Transverse colon (tissue), 4 donors: ENCODE measurements around the gene DPT. TPM values are rescaled to one million over a fixed set of nuclear protein-coding genes. Genes with fewer than 3 reads are reported as not detected.

Experiments used
- DNase-seq: peaks from one replicate; pipeline ENCODE4 v3.0.0-alpha.2; 2019
- H3K27ac ChIP-seq, 4 donors: fragments of 200-600 bp; sonication (generic); 2 replicates each; pipeline ENCODE4 v1.5.1; 2016 to 2018; ENCODE audit warnings: inconsistent platforms in 4 of 4
- H3K27me3 ChIP-seq: fragments of 200-600 bp; sonication (generic); 2 replicates; pipeline ENCODE4 v1.5.1; 2017; ENCODE audit warnings: inconsistent platforms
- H3K36me3 ChIP-seq, 4 donors: fragments of 200-600 bp; sonication (generic); 2 replicates each; pipeline ENCODE4 v1.5.1; 2017 to 2019; ENCODE audit warnings: inconsistent platforms in 4 of 4
- H3K4me1 ChIP-seq, 4 donors: fragments of 200-600 bp; sonication (generic); 2 replicates each; pipeline ENCODE4 v1.5.1; 2017 to 2020; ENCODE audit warnings: inconsistent platforms in 4 of 4
- H3K4me3 ChIP-seq, 4 donors: fragments of 200-600 bp; sonication (generic); 1 replicate in 1 of 4; 2 replicates in 3 of 4; pipeline versions ENCODE4 v1.5.1 to v1.6.1; 2017 to 2019; ENCODE audit warnings: inconsistent platforms in 4 of 4
- H3K9me3 ChIP-seq, 2 donors: fragments of 200-600 bp; sonication (generic); 2 replicates each; pipeline ENCODE4 v1.5.1; 2017 to 2019; ENCODE audit warnings: inconsistent platforms in 2 of 2
- CTCF ChIP-seq, 5 experiments: fragments of 200-600 bp in 3 of 5; fragments of 450-650 bp in 2 of 5; sonication (generic) in 3 of 5; IDR thresholded peaks; 1 replicate in 2 of 5; 2 replicates in 3 of 5; pipeline ENCODE4 v1.5.1; 2016 to 2017; ENCODE audit warnings: antibody characterized with exemption in 5 of 5, inconsistent platforms in 3 of 5, mild to moderate bottlenecking in 2 of 5, moderate library complexity in 1 of 5
- EP300 ChIP-seq: sonication (generic); formaldehyde crosslinking; IDR thresholded peaks from one replicate; pipeline ENCODE4 v1.6.1; 2017; ENCODE audit warnings: antibody characterized with exemption, low read depth
- POLR2A ChIP-seq: fragments of 450-650 bp; IDR thresholded peaks from one replicate; pipeline ENCODE4 v1.6.1; 2016; ENCODE audit warnings: antibody characterized with exemption, mild to moderate bottlenecking, moderate library complexity
- POLR2AphosphoS5 ChIP-seq, 3 donors: sonication (generic); formaldehyde crosslinking; IDR thresholded peaks; one replicate each; pipeline ENCODE4 v1.6.1; 2016; ENCODE audit warnings: antibody characterized with exemption in 3 of 3
- WGBS, 2 donors: methylation state at CpG; one replicate each; pipeline ENCODE4 v1.1.5; 2018; ENCODE audit warnings: low coverage in 1 of 2; 5-methylcytosine and 5-hydroxymethylcytosine counted together
- in situ Hi-C, 4 donors: fragments of 200-750 bp; cut with MboI; loops; one replicate each; pipeline versions ENCODE4 v1.15.0 to v1.15.1; 2017; ENCODE audit warnings: low sequenced_read_pairs in 3 of 4, low pct_ligation_motif_present in 1 of 4, low pct_unique_long_range_greater_than_20kb in 1 of 4
- intact Hi-C: fragments of 100-400 bp; cut with DNase I; formaldehyde crosslinking; loops from one replicate; pipeline ENCODE4 v1.15.1; 2023; ENCODE audit warnings: low total_unique reads
- total RNA-seq, 4 donors: library from RNA; depleted of rRNA; stranded (reverse); fragments of >200 nt; gene quantifications; one replicate each; pipeline ENCODE4 v1.1.0, GENCODE V29; 2016

Gene DPT
- total RNA-seq, 4 donors from 2014 or later, result 25.8 to 122 (median 59.8) TPM

GRCh38 chr1:168725831-168726230, 3.2 kb downstream of the DPT start:
- no peak for DNase-seq
- intact Hi-C loops (no loop called here), in situ Hi-C loops (no loop called here)
- H3K4me1 ChIP-seq, result no peaks in the 10 kb centered on the region
- no peak for TF ChIP-seq CTCF (IDR thresholded peaks at IDR 0.05)
- no peak for TF ChIP-seq POLR2A
- no peaks in the 10 kb centered on the region for H3K36me3 ChIP-seq
- WGBS, 2 donors, result 55 to 71% methylated on average over 4 of the region's 4 CpGs
- peak overlapping the region in 1 of 4 donors; percentile 41 for H3K27ac ChIP-seq
- H3K9me3 ChIP-seq, result no peaks in the 10 kb centered on the region
- H3K27me3 ChIP-seq, result no peaks in the 10 kb centered on the region
- H3K4me3 ChIP-seq, result no peak overlapping the region

GRCh38 chr1:168725060-168725459, 3.9 kb downstream of the DPT start:
- no peaks in the 10 kb centered on the region for H3K36me3 ChIP-seq
- H3K9me3 ChIP-seq, result no peaks in the 10 kb centered on the region
- intact Hi-C loops (no loop called here), in situ Hi-C loops (no loop called here)
- no peaks in the 10 kb centered on the region for H3K4me1 ChIP-seq
- 98 to 100% methylated on average over 1 to 2 of the region's 2 CpGs for WGBS, 2 donors
- TF ChIP-seq CTCF (IDR thresholded peaks at IDR 0.05), result no peak
- no peak for TF ChIP-seq EP300
- TF ChIP-seq POLR2A, result no peak
- TF ChIP-seq POLR2AphosphoS5 (IDR thresholded peaks at IDR 0.05), result no peak
- H3K27ac ChIP-seq, result no peak overlapping the region
- no peak overlapping the region for H3K4me3 ChIP-seq
- no peaks in the 10 kb centered on the region for H3K27me3 ChIP-seq
- no peak for DNase-seq

GRCh38 chr1:168723000-168723399, 6.0 kb downstream of the DPT start:
- TF ChIP-seq EP300 (no peak), CTCF (IDR thresholded peaks at IDR 0.05) (no peak), POLR2A (no peak), POLR2AphosphoS5 (IDR thresholded peaks at IDR 0.05) (no peak)
- DNase-seq, result no peak
- H3K4me1 ChIP-seq, result no peaks in the 10 kb centered on the region
- in situ Hi-C loops, result no loop called here
- no peaks in the 10 kb centered on the region for H3K27me3 ChIP-seq
- 0 to 80% methylated on average over 1 of the region's 1 CpG for WGBS, 2 donors
- intact Hi-C loops, result no loop called here
- no peaks in the 10 kb centered on the region for H3K36me3 ChIP-seq
- H3K9me3 ChIP-seq, result no peaks in the 10 kb centered on the region
- H3K4me3 ChIP-seq, result no peak overlapping the region
- H3K27ac ChIP-seq, result no peak overlapping the region

GRCh38 chr1:168720839-168721238, 8.2 kb downstream of the DPT start:
- in situ Hi-C loops (no loop called here), intact Hi-C loops (no loop called here)
- DNase-seq, result no peak
- Histone ChIP-seq H3K27ac (no peak overlapping the region), H3K4me1 (no peaks in the 10 kb centered on the region), H3K9me3 (no peaks in the 10 kb centered on the region), H3K27me3 (no peaks in the 10 kb centered on the region), H3K36me3 (no peaks in the 10 kb centered on the region), H3K4me3 (no peak overlapping the region)
- no peak for TF ChIP-seq CTCF (IDR thresholded peaks at IDR 0.05)
- TF ChIP-seq EP300, result no peak
- TF ChIP-seq POLR2AphosphoS5 (IDR thresholded peaks at IDR 0.05), result no peak
- no peak for TF ChIP-seq POLR2A
